AG10803 (cell line): Measurements from ENCODE around the gene DDR2.

Experiments used
- DNase-seq: peaks from one replicate; pipeline ENCODE4 v3.0.0; 2010; ENCODE audit warnings: low read depth
- H3K4me3 ChIP-seq: 2 replicates; pipeline ENCODE4 v1.5.1; 2011; ENCODE audit warnings: mild to moderate bottlenecking, low read length, control low read depth
- CTCF ChIP-seq: conservative IDR thresholded peaks from 2 replicates; pipeline ENCODE4 v1.5.1; 2011; ENCODE audit warnings: mild to moderate bottlenecking, low read length, control low read depth, inconsistent platforms

DDR2 gene

GRCh38 chr1:162671664-162672410 lies 39.6 kb downstream of the DDR2 start:
- no peak for TF ChIP-seq CTCF
- H3K4me3 ChIP-seq, result no peak overlapping the region
- DNase-seq, result no peak

- DNase-seq, result no peak
- H3K4me3 ChIP-seq, result no peak overlapping the region
- no peak for TF ChIP-seq CTCF
These were observed 40.5 kb downstream of the DDR2 start for GRCh38 chr1:162672622-162673260.

GRCh38 chr1:162674034-162674608 lies 41.9 kb downstream of the DDR2 start:
- DNase-seq, result no peak
- TF ChIP-seq CTCF, result no peak
- no peak overlapping the region for H3K4me3 ChIP-seq

- DNase-seq, result peak; percentile 69
- H3K4me3 ChIP-seq, result no peak overlapping the region
- no peak for TF ChIP-seq CTCF
These were observed 43.8 kb downstream of the DDR2 start for GRCh38 chr1:162676087-162676486.

- H3K4me3 ChIP-seq, result no peak overlapping the region
- no peak for DNase-seq
- TF ChIP-seq CTCF, result no peak
These were observed 44.5 kb downstream of the DDR2 start for GRCh38 chr1:162676750-162677149.

- 0 out of 2 replicates have a peak, but pooled peaks have one; percentile 2 for TF ChIP-seq CTCF
- H3K4me3 ChIP-seq, result no peak overlapping the region
- DNase-seq, result no peak
These were observed 45.5 kb downstream of the DDR2 start for GRCh38 chr1:162677607-162678371.
